Renal cortical epithelial cell (primary cell): ENCODE measurements around the gene KLHDC4. TPM values are rescaled to one million over a fixed set of nuclear protein-coding genes. Genes with fewer than 3 reads are reported as not detected.
"Not testable (repeated sequence)": the region's sequence is repeated elsewhere in the genome, so short reads cannot be mapped to it uniquely, and the experiment has no call there.

Experiments
- DNase-seq: peaks from one replicate; pipeline ENCODE4 v3.0.0-alpha.2; 2011; ENCODE audit warnings: low read depth
- total RNA-seq: library from RNA; depleted of rRNA; stranded (reverse); fragments of >200 nt; gene quantifications from 2 replicates; pipeline ENCODE4 v1.2.3, GENCODE V29; 2014

The KLHDC4 gene
- total RNA-seq, 1 donor from 2014 or later: 29.2 TPM

GRCh38 chr16:87720446-87720845 lies 45.3 kb downstream of the KLHDC4 start:
- no peak for DNase-seq

DNA sequence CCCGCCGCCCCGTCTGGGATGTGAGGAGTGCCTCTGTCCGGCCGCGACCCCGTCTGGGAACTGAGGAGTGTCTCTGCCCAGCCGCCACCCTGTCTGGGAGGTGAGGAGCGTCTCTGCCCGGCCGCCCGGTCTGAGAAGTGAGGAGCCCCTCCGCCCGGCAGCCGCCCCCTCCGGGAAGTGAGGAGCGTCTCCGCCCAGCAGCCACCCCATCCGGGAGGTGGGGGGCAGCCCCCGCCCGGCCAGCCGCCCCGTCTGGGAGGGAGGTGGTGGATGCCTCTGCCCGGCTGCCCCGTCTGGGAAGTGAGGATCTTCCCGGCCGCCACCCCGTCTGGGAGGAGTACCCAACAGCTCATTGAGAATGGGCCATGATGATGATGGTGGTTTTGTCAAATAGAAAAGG lies 47.0 kb downstream of the KLHDC4 start:
- not testable (repeated sequence) for DNase-seq

DNA sequence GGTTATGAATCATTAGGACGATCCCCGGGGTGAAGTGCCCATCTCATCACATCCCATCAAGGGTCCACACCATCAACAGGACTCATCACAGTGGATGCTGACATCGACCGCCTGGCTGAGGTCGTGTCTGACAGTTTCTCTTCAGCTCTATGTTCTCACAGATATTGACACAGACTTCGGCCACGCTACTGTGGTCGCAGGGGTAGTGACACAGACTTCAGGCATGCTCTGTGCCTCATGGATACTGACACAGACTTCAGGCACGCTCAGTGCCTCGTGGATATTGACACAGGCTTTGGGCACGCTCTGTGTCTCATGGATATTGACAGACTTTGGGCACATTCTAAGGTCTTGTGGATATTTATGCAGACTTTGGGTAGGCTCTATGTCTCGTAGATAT lies 50.1 kb downstream of the KLHDC4 start:
- no peak for DNase-seq

GRCh38 chr16:87715231-87715630 lies 50.6 kb downstream of the KLHDC4 start:
- DNase-seq: no peak

GRCh38 chr16:87713451-87714229 lies 52.1 kb downstream of the KLHDC4 start:
- no peak for DNase-seq

DNA sequence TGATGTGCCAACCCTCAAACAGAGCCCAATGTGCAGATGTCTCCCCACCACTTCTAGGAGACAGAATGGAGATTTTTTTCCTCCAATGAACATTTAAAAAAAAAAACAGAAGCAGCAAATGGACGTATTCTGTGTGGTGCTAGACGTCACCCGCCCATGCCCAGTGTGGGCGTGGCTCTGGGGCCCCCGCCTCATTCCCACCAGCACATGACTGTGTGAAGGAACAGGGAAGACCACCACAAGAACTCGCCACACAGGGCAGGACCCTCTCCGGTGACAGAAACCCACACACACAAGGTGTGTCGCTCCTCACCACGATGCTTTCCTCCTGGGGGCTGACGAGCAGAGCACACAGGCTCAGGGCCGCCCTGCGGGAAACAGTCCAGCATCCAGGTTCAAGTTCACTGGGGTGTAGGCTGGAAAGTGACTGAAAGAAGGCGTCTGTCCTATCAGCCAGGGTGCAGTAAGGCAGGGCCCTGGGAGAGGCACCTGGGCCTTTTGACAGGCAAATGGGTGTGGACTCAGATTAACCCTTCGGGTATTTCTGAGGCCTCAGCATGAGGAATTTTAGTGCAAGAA lies 53.5 kb downstream of the KLHDC4 start:
- DNase-seq: no peak

DNA sequence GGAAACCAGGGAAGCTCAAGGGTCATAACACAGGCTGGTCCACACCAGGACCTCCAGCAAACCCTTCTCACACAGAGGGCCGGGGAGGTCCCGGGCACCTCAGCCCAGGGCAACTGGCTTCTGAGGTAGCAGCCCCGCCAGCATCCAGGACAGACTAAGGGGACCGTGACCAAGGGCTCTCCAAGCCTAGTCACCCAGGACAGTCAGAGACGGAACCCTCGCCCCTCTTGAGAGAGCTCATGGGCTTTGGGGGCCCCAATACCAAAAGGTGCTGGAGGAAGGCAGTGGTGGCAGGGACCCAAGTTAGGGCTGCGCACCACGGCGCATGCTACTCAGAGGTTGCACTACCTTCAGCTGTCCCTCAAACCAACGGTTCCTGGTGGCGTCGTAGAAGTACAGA lies 54.9 kb downstream of the KLHDC4 start:
- DNase-seq: no peak

- DNase-seq: no peak
Measured at GRCh38 chr16:87709677-87710076, 56.1 kb downstream of the KLHDC4 start.

GRCh38 chr16:87708881-87709638 lies 56.7 kb downstream of the KLHDC4 start:
- no peak for DNase-seq

GRCh38 chr16:87707714-87708580 lies 57.8 kb downstream of the KLHDC4 start:
- no peak for DNase-seq

GRCh38 chr16:87707097-87707496 lies 58.7 kb downstream of the KLHDC4 start:
- DNase-seq: no peak

DNA sequence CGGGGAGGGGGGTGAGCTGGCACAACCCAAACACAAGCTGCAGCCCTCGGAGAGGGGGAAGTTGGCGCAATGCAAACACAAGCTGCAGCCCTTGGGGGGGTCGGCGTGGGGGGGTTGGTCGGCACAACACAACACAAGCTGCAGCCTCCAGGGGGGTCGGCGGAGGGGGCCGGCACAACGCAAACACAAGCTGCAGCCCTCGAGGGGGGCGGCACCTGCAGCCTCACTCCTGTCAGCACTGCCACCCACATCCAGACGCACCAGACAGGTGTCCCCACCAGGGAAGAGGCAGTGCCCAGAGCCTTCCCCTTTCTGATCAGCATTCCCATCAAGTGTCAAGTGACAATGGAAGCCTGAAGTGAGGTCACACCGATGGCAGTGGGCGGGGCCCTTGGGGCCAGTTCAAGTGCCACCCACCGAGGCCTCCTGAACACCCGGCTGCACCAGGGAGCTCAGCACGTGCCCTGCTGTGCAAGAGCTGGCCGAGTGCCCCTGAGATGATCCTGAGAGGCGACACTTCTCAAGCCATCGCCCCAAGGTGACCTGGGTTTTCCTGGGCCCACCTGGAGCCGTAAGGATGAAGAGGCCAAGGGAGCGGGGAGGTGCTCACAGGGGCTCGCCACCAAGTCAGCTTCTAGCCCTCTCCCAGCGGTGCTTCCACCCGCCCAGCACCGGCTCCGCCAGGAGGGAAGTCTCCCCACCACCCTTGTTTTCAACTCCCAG lies 59.3 kb downstream of the KLHDC4 start:
- no peak for DNase-seq

DNA sequence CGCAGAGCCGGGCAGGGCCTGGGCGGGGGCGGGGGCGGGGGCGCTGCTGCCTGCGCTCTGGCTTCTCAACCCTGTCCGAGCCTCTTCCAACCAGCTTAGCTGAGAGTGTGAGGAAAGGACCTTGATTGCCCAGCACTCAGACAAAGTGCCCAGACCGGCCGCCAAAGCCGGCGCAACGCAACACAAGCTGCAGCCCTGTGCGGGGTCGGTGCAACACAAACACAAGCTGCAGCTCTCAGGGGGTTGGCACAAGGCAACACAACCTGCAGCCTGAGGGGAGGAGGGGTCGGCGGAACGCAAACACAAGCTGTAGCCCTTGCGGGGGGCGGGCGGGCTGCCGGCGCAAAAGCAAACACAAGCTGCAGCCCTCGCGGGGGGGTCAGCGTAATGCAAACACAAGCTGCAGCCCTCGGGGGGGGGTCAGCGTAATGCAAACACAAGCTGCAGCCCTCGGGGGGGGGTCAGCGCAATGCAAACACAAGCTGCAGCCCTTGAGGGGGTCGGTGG lies 60.0 kb downstream of the KLHDC4 start:
- no peak for DNase-seq

- DNase-seq: no peak
Measured at GRCh38 chr16:87704754-87705353, 60.9 kb downstream of the KLHDC4 start.

DNA sequence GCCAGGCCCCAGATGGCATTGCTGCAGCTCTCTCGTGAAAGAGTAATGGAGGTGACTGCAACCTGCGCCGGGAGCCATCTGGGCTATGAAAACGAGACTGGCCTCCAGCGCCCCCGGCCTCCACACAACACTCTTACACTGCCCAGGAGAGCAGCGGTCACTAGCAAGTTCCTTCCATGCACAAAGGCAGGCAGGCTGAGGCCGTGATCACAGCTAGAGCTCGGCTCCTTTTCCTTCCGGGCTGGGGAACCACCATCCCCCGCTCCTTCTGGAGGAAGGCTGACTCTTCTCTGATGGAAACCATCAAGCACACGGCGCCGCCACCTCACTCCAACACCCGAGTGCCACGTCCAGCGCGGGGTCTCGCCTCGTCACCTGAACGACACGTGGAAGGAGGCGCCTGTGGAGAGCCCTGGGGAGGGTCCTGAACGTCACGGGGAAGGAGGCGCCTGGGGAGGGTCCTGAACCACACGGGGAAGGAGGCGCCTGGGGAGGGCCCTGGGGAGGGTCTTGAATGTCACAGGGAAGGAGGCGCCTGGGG lies 61.9 kb downstream of the KLHDC4 start:
- DNase-seq: no peak

DNA sequence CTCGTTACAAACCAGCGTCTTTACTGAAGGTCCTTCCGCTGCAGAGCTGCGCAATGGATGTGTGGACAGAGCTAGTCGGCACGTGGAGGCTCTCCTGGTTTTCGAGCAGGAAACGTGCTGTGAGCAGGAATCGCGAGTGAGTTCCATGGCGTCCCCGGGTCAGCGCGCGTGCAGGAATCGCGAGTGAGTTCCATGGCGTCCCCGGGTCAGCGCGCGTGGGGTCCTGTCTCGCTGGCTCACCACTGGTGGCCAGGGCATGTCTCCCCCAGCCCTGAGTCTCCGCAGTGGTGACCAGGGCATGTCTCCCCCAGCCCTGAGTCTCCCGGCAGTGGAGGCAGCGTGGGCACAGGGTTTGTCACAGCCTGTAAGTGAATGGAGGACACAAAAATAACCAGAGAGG lies 62.7 kb downstream of the KLHDC4 start:
- no peak for DNase-seq

DNA sequence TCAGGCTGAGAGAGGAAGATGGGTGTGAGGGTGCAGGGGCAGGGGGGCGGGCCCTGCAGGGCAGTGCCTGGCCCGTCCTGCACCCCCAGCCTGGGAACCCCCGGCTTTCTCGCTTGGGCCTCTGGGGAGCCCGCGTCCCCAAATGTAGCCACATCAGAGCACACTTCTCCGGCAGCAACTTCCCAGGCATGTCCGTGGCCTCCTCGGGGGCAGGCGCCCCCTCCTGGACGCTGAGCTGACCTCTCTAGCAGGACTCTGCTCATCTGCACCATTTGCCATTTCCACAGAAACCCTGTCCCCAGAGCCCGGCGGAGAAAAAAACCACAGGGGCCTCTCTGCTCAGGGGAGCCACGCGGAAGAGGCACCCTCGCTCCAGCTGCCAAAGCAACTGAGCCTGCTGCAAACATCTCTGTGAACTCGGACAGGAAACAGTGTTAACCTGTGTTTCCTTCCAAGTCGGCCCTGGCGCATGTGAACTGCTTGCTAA lies 63.4 kb downstream of the KLHDC4 start:
- no peak for DNase-seq

DNA sequence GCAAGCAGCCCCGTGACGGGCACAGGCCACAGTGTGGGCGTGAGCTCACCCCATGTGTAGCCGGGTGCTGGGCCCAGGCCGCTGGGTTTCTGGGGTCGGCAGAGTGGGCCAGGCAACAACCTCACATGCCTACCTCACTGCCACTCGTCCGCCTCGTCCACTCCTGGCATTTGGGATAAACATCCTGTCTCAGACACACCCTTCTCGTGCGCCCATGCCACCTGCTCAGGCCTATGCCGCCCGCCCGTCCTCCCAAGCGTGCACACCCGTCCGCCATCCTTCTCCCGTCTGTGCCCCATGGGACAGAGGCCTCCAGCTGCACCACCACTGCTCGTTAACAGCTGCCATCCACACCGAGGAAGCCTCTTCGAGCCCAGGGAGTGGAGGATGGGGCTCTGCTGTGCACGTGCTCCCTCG lies 64.3 kb downstream of the KLHDC4 start:
- DNase-seq: no peak

GRCh38 chr16:87701078-87701460 lies 64.7 kb downstream of the KLHDC4 start:
- no peak for DNase-seq

- no peak for DNase-seq
Measured at GRCh38 chr16:87700406-87701077, 65.2 kb downstream of the KLHDC4 start.
